Stimulated activated naive CD8-positive, alpha-beta T cell treated with anti-CD3 and anti-CD28 coated beads, Interleukin-15, Interleukin-2, amounts not matched to agents 100 ng/mL and 50 ng/mL, for 24 hours (primary cell): ENCODE results near the gene ENOPH1.

Experiments used
- H3K27ac Mint-ChIP-seq: one replicate; pipeline ENCODE4 v1.8.0; 2021; ENCODE audit warnings: mild to moderate bottlenecking, mixed read lengths
- H3K27me3 Mint-ChIP-seq: one replicate; pipeline ENCODE4 v1.8.0; 2021; ENCODE audit warnings: mixed read lengths
- H3K36me3 Mint-ChIP-seq: one replicate; pipeline ENCODE4 v1.8.0; 2021; ENCODE audit warnings: low read depth, mixed read lengths
- H3K4me1 Mint-ChIP-seq: one replicate; pipeline ENCODE4 v1.8.0; 2021; ENCODE audit warnings: low read depth, mixed read lengths
- H3K4me3 Mint-ChIP-seq: one replicate; pipeline ENCODE4 v1.8.0; 2021; ENCODE audit warnings: mild to moderate bottlenecking, mixed read lengths
- H3K9me3 Mint-ChIP-seq: one replicate; pipeline ENCODE4 v1.8.0; 2021; ENCODE audit warnings: mixed read lengths

Gene ENOPH1

GRCh38 chr4:82415922-82416365 is 14.4 kb upstream of the ENOPH1 start:
- peaks cover 25% of the 10 kb centered on the region for H3K27me3 Mint-ChIP-seq
- H3K9me3 Mint-ChIP-seq, result no peaks in the 10 kb centered on the region
- no peaks in the 10 kb centered on the region for H3K36me3 Mint-ChIP-seq
- peak overlapping the region; percentile 17 for H3K4me3 Mint-ChIP-seq
- peaks cover 6% of the 10 kb centered on the region for H3K4me1 Mint-ChIP-seq
- no peak overlapping the region for H3K27ac Mint-ChIP-seq

- Mint-ChIP-seq H3K27me3 (peaks cover 25% of the 10 kb centered on the region), H3K4me1 (peaks cover 21% of the 10 kb centered on the region), H3K27ac (no peak overlapping the region), H3K9me3 (no peaks in the 10 kb centered on the region), H3K4me3 (no peak overlapping the region), H3K36me3 (peaks cover 24% of the 10 kb centered on the region)
Measured at GRCh38 chr4:82419451-82419850, 10.9 kb upstream of the ENOPH1 start.

- Mint-ChIP-seq H3K27ac (peak overlapping the region; percentile 1), H3K36me3 (peaks cover 50% of the 10 kb centered on the region), H3K4me3 (no peak overlapping the region), H3K4me1 (peaks cover 40% of the 10 kb centered on the region), H3K9me3 (no peaks in the 10 kb centered on the region), H3K27me3 (peaks cover 9% of the 10 kb centered on the region)
Measured at GRCh38 chr4:82421796-82422560, 8.4 kb upstream of the ENOPH1 start.

GRCh38 chr4:82422616-82423015 is 7.8 kb upstream of the ENOPH1 start:
- H3K36me3 Mint-ChIP-seq, result peaks cover 56% of the 10 kb centered on the region
- H3K27me3 Mint-ChIP-seq, result peaks cover 8% of the 10 kb centered on the region
- no peak overlapping the region for H3K27ac Mint-ChIP-seq
- H3K4me3 Mint-ChIP-seq, result no peak overlapping the region
- no peaks in the 10 kb centered on the region for H3K9me3 Mint-ChIP-seq
- H3K4me1 Mint-ChIP-seq, result peaks cover 46% of the 10 kb centered on the region

- peak overlapping the region; percentile 100 for H3K4me3 Mint-ChIP-seq
- peak overlapping the region; percentile 61 for H3K27ac Mint-ChIP-seq
- peaks cover 55% of the 10 kb centered on the region for H3K4me1 Mint-ChIP-seq
- H3K27me3 Mint-ChIP-seq, result no peaks in the 10 kb centered on the region
- H3K36me3 Mint-ChIP-seq, result peaks cover 64% of the 10 kb centered on the region
- H3K9me3 Mint-ChIP-seq, result no peaks in the 10 kb centered on the region
Measured at GRCh38 chr4:82423245-82424054, 6.9 kb upstream of the ENOPH1 start.

GRCh38 chr4:82425478-82425877 is 4.9 kb upstream of the ENOPH1 start:
- Mint-ChIP-seq H3K4me1 (peaks cover 61% of the 10 kb centered on the region), H3K27ac (peak overlapping the region; percentile 55), H3K9me3 (no peaks in the 10 kb centered on the region), H3K4me3 (peak overlapping the region; percentile 100), H3K36me3 (peaks cover 73% of the 10 kb centered on the region), H3K27me3 (no peaks in the 10 kb centered on the region)

GRCh38 chr4:82428526-82428968 is 1.8 kb upstream of the ENOPH1 start:
- Mint-ChIP-seq H3K9me3 (no peaks in the 10 kb centered on the region), H3K4me3 (peak overlapping the region; percentile 100), H3K27ac (peak overlapping the region; percentile 100), H3K36me3 (peaks cover 72% of the 10 kb centered on the region), H3K27me3 (no peaks in the 10 kb centered on the region), H3K4me1 (peaks cover 78% of the 10 kb centered on the region)

- Mint-ChIP-seq H3K4me1 (peaks cover 79% of the 10 kb centered on the region), H3K27me3 (no peaks in the 10 kb centered on the region), H3K27ac (peak overlapping the region; percentile 100), H3K36me3 (peaks cover 72% of the 10 kb centered on the region), H3K9me3 (no peaks in the 10 kb centered on the region), H3K4me3 (peak overlapping the region; percentile 100)
Measured at GRCh38 chr4:82428969-82429727, 1.2 kb upstream of the ENOPH1 start.

GRCh38 chr4:82429728-82430192 is 630 bp upstream of the ENOPH1 start:
- peaks cover 69% of the 10 kb centered on the region for H3K36me3 Mint-ChIP-seq
- H3K27ac Mint-ChIP-seq, result peak overlapping the region; percentile 100
- H3K9me3 Mint-ChIP-seq, result no peaks in the 10 kb centered on the region
- H3K27me3 Mint-ChIP-seq, result no peaks in the 10 kb centered on the region
- peaks cover 79% of the 10 kb centered on the region for H3K4me1 Mint-ChIP-seq
- peak overlapping the region; percentile 100 for H3K4me3 Mint-ChIP-seq

- Mint-ChIP-seq H3K27ac (peak overlapping the region; percentile 100), H3K27me3 (no peaks in the 10 kb centered on the region), H3K4me1 (peaks cover 78% of the 10 kb centered on the region), H3K9me3 (no peaks in the 10 kb centered on the region), H3K4me3 (peak overlapping the region; percentile 100), H3K36me3 (peaks cover 68% of the 10 kb centered on the region)
Measured at GRCh38 chr4:82430964-82431745, 765 bp downstream of the ENOPH1 start.

GRCh38 chr4:82431831-82432230 is 1.4 kb downstream of the ENOPH1 start:
- Mint-ChIP-seq H3K9me3 (no peaks in the 10 kb centered on the region), H3K27ac (peak overlapping the region; percentile 80), H3K36me3 (peaks cover 66% of the 10 kb centered on the region)

GRCh38 chr4:82432596-82432995 is 2.2 kb downstream of the ENOPH1 start:
- Mint-ChIP-seq H3K27ac (peak overlapping the region; percentile 80), H3K9me3 (no peaks in the 10 kb centered on the region), H3K27me3 (no peaks in the 10 kb centered on the region), H3K4me3 (peak overlapping the region; percentile 100), H3K4me1 (peaks cover 78% of the 10 kb centered on the region), H3K36me3 (peaks cover 66% of the 10 kb centered on the region)

More at GRCh38 chr4:82431831-82432230, 1.4 kb downstream of the ENOPH1 start:
- H3K27me3 Mint-ChIP-seq, result no peaks in the 10 kb centered on the region
- H3K4me1 Mint-ChIP-seq, result peaks cover 78% of the 10 kb centered on the region
- peak overlapping the region; percentile 100 for H3K4me3 Mint-ChIP-seq

- Mint-ChIP-seq H3K4me1 (peaks cover 78% of the 10 kb centered on the region), H3K27ac (peak overlapping the region; percentile 96), H3K9me3 (no peaks in the 10 kb centered on the region), H3K36me3 (peaks cover 63% of the 10 kb centered on the region), H3K27me3 (no peaks in the 10 kb centered on the region), H3K4me3 (peak overlapping the region; percentile 70)
Measured at GRCh38 chr4:82433791-82434190, 3.4 kb downstream of the ENOPH1 start.

GRCh38 chr4:82434949-82435348 is 4.6 kb downstream of the ENOPH1 start:
- peaks cover 86% of the 10 kb centered on the region for H3K4me1 Mint-ChIP-seq
- H3K9me3 Mint-ChIP-seq, result no peaks in the 10 kb centered on the region
- peak overlapping the region; percentile 59 for H3K4me3 Mint-ChIP-seq
- peaks cover 68% of the 10 kb centered on the region for H3K36me3 Mint-ChIP-seq
- no peaks in the 10 kb centered on the region for H3K27me3 Mint-ChIP-seq
- peak overlapping the region; percentile 96 for H3K27ac Mint-ChIP-seq
